Forelimb muscle (tissue), 1 donor: ENCODE measurements around the gene BRF1. TPM values are rescaled to one million over a fixed set of nuclear protein-coding genes. Genes with fewer than 3 reads are reported as not detected.
"Not testable (repeated sequence)": the region's sequence is repeated elsewhere in the genome, so short reads cannot be mapped to it uniquely, and the experiment has no call there.

Experiments used
- DNase-seq: peaks from one replicate; pipeline ENCODE4 v3.0.0-alpha.2; 2013; ENCODE audit warnings: low read depth
- polyA plus RNA-seq: library from polyadenylated mRNA; unstranded; fragments of 120-200 nt; gene quantifications from one replicate; pipeline ENCODE4 v1.2.1, GENCODE V29; 2013; ENCODE audit not compliant: insufficient read length

The BRF1 gene
- polyA plus RNA-seq, 1 donor: 22.8 TPM

GRCh38 chr14:105290621-105291346 is 10.0 kb downstream of the BRF1 start:
- no peak for DNase-seq

- not testable (repeated sequence) for DNase-seq
Observed at GRCh38 chr14:105288936-105289335, 11.9 kb downstream of the BRF1 start.

GRCh38 chr14:105287249-105288102 is 13.3 kb downstream of the BRF1 start:
- no peak for DNase-seq

- DNase-seq: no peak
Observed at GRCh38 chr14:105286759-105287144, 14.0 kb downstream of the BRF1 start.

- no peak for DNase-seq
Observed at GRCh38 chr14:105285174-105285573, 15.6 kb downstream of the BRF1 start.

GRCh38 chr14:105283899-105284298 is 16.9 kb downstream of the BRF1 start:
- DNase-seq: no peak

GRCh38 chr14:105283028-105283427 is 17.8 kb downstream of the BRF1 start:
- no peak for DNase-seq

- DNase-seq: no peak
Observed at GRCh38 chr14:105282098-105282725, 18.6 kb downstream of the BRF1 start.

- DNase-seq: peak; percentile 67
Observed at GRCh38 chr14:105281371-105282097, 19.3 kb downstream of the BRF1 start.

GRCh38 chr14:105280525-105280924 is 20.3 kb downstream of the BRF1 start:
- no peak for DNase-seq

GRCh38 chr14:105279642-105280361 is 21.0 kb downstream of the BRF1 start:
- DNase-seq: no peak

GRCh38 chr14:105277448-105277847 is 23.4 kb downstream of the BRF1 start:
- not testable (repeated sequence) for DNase-seq

GRCh38 chr14:105275267-105275946 is 25.4 kb downstream of the BRF1 start:
- DNase-seq: no peak

- no peak for DNase-seq
Observed at GRCh38 chr14:105274637-105275036, 26.2 kb downstream of the BRF1 start.

GRCh38 chr14:105273062-105273461 is 27.7 kb downstream of the BRF1 start:
- DNase-seq: no peak

- DNase-seq: no peak
Observed at GRCh38 chr14:105272623-105273022, 28.2 kb downstream of the BRF1 start.

- DNase-seq: no peak
Observed at GRCh38 chr14:105271224-105271890, 29.4 kb downstream of the BRF1 start.

GRCh38 chr14:105269405-105269804 is 31.4 kb downstream of the BRF1 start:
- DNase-seq: no peak

GRCh38 chr14:105268736-105269354 is 32.0 kb downstream of the BRF1 start:
- no peak for DNase-seq
